Measurements from ENCODE around the gene PDPK1. TPM values are rescaled to one million over a fixed set of nuclear protein-coding genes. Genes with fewer than 3 reads are reported as not detected.

PDPK1 gene
- total and polyA plus RNA-seq, 2 of the 4 experiments (the other 2 are of a cell fraction) = 10.6 to 27.3 TPM

DNA sequence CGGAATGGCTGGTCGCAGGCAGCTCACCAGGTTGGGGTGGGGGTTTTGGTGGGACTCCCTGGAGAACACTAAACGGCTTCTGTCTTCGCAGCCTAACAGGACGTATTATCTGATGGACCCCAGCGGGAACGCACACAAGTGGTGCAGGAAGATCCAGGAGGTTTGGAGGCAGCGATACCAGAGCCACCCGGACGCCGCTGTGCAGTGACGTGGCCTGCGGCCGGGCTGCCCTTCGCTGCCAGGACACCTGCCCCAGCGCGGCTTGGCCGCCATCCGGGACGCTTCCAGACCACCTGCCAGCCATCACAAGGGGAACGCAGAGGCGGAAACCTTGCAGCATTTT, 59.7 kb downstream of the PDPK1 start:
- Histone ChIP-seq H3K9me1 (ENCODE audit: insufficient read depth, low read length) (no peaks in the 10 kb centered on the region; the same call in 1 of the 2 replicates), H2BK5ac (ENCODE audit: low read depth, low read length, poor library complexity, severe bottlenecking) (no peak overlapping the region), H3K27me3 (ENCODE audit: control insufficient read depth, insufficient read depth, low read length) (no peaks in the 10 kb centered on the region), H2AK9ac (replicated peaks; ENCODE audit: low read depth, low read length, poor library complexity) (no peak overlapping the region), H4K8ac (ENCODE audit: low read depth in 2 of 2, low read length in 2 of 2) (no peak overlapping the region), H3K27ac (ENCODE audit: insufficient read depth, low read length) (no peak overlapping the region), H4K20me1 (ENCODE audit: insufficient read depth, low read length) (peaks cover 6% of the 10 kb centered on the region), H2BK120ac (ENCODE audit: low read depth, low read length) (no peak overlapping the region), H2BK15ac (ENCODE audit: low read depth, low read length) (no peak overlapping the region), H3K79me1 (ENCODE audit: low read depth in 1 of 2, low read length in 2 of 2) (peaks cover 10 to 28% of the 10 kb centered on the region in 2 experiments; a peak in 3 of 4 replicates), H3K4me2 (ENCODE audit: low read depth, low read length) (no peak overlapping the region), H2AFZ (replicated peaks; ENCODE audit: low read length, poor library complexity) (no peak overlapping the region), H3K36me3 (ENCODE audit: control insufficient read depth, insufficient read depth, low read length) (peaks cover 38% of the 10 kb centered on the region), H4K91ac (ENCODE audit: insufficient read depth, low read depth, low read length) (no peak overlapping the region), H4K5ac (ENCODE audit: low read depth, low read length) (no peak overlapping the region), H3K14ac (replicated peaks; ENCODE audit: low read depth, low read length) (no peak overlapping the region), H3K4me3 (ENCODE audit: insufficient read depth, low read depth, low read length) (no peak overlapping the region), H3K9ac (ENCODE audit: low read depth, low read length) (no peak overlapping the region), H3K9me3 (ENCODE audit: control insufficient read depth, insufficient read depth, low read length) (no peaks in the 10 kb centered on the region), H2AK5ac (ENCODE audit: low read depth, low read length) (no peak overlapping the region), H3K23ac (ENCODE audit: low read depth, low read length) (no peak overlapping the region), H3K56ac (ENCODE audit: extremely low read depth, insufficient read depth, low read length) (no peak overlapping the region), H3K4ac (ENCODE audit: low read depth, low read length) (no peak overlapping the region), H2BK20ac (ENCODE audit: low read depth, low read length) (no peak overlapping the region), H3K4me1 (ENCODE audit: control insufficient read depth, insufficient read depth, low read length) (no peaks in the 10 kb centered on the region), H3K18ac (ENCODE audit: low read depth, low read length) (no peak overlapping the region)
- ChIA-PET CTCF (no interaction called here), POLR2A (ENCODE audit: unreplicated experiment) (no interaction called here)
- dilution Hi-C loops (cut with HindIII; ENCODE audit: low sequenced_read_pairs, unreplicated experiment) (no loop called here), in situ Hi-C loops (cut with MboI; ENCODE audit: low sequenced_read_pairs) (no loop called here), intact Hi-C loops (cut with micrococcal nuclease) (no loop called here)
- DNase-seq (no peak), ATAC-seq (ENCODE audit: low read depth) (no peak)
- TF ChIP-seq FOS (IDR thresholded peaks at IDR 0.05; ENCODE audit: low read depth, low read length) (no peak), NFE2L2 (IDR thresholded peaks at IDR 0.05; ENCODE audit: low read depth, low read length) (no peak), MAZ (IDR thresholded peaks at IDR 0.05; ENCODE audit: borderline replicate concordance, low read depth, low read length) (no peak), CEBPB (IDR thresholded peaks at IDR 0.05; ENCODE audit: low read depth, low read length) (no peak)
- TF ChIP-seq, protein P1, sequence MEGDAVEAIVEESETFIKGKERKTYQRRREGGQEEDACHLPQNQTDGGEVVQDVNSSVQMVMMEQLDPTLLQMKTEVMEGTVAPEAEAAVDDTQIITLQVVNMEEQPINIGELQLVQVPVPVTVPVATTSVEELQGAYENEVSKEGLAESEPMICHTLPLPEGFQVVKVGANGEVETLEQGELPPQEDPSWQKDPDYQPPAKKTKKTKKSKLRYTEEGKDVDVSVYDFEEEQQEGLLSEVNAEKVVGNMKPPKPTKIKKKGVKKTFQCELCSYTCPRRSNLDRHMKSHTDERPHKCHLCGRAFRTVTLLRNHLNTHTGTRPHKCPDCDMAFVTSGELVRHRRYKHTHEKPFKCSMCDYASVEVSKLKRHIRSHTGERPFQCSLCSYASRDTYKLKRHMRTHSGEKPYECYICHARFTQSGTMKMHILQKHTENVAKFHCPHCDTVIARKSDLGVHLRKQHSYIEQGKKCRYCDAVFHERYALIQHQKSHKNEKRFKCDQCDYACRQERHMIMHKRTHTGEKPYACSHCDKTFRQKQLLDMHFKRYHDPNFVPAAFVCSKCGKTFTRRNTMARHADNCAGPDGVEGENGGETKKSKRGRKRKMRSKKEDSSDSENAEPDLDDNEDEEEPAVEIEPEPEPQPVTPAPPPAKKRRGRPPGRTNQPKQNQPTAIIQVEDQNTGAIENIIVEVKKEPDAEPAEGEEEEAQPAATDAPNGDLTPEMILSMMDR (conservative IDR thresholded peaks at IDR 0.05; ENCODE audit: low read depth, low read length) = no peak
- TF ChIP-seq, protein P2, sequence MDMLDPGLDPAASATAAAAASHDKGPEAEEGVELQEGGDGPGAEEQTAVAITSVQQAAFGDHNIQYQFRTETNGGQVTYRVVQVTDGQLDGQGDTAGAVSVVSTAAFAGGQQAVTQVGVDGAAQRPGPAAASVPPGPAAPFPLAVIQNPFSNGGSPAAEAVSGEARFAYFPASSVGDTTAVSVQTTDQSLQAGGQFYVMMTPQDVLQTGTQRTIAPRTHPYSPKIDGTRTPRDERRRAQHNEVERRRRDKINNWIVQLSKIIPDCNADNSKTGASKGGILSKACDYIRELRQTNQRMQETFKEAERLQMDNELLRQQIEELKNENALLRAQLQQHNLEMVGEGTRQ (IDR thresholded peaks at IDR 0.05; ENCODE audit: low read depth, low read length) = no peak
- no CpG with 5 or more reads among the region's 22 CpGs for WGBS, 2 experiments (ENCODE audit: extremely low coverage in 2 of 2, insufficient read length in 1 of 2)
- BruUV-seq (replicated peaks) = no TSS peak

All from IMR-90 (cell line).